Mesenchymal stem cell (in vitro differentiated cells and primary cell): Measurements from ENCODE around the gene ZFHX3.

ENCODE experiments used
- DNase-seq: peaks from one replicate; pipeline ENCODE4 v3.0.0-alpha.2; 2013
- H2AFZ ChIP-seq: one replicate; pipeline ENCODE4 v1.6.1; 2013; ENCODE audit warnings: low read depth, mild to moderate bottlenecking, control low read depth, inconsistent platforms, low read length, moderate library complexity
- H2AK5ac ChIP-seq: 2 replicates; pipeline ENCODE4 v1.6.1; 2013; ENCODE audit warnings: low read length, moderate library complexity, mild to moderate bottlenecking, inconsistent platforms; ENCODE audit not compliant: severe bottlenecking
- H2BK120ac ChIP-seq: one replicate; pipeline ENCODE4 v1.6.1; 2013; ENCODE audit warnings: low read depth, mild to moderate bottlenecking, inconsistent platforms, low read length, moderate library complexity
- H2BK12ac ChIP-seq, 2 experiments: one replicate each; pipeline ENCODE4 v1.6.1; 2013; ENCODE audit warnings: inconsistent platforms in 2 of 2, low read length in 2 of 2, mild to moderate bottlenecking in 2 of 2, moderate library complexity in 2 of 2, control low read depth in 1 of 2
- H2BK15ac ChIP-seq: one replicate; pipeline ENCODE4 v1.6.1; 2013; ENCODE audit warnings: mild to moderate bottlenecking, low read depth, inconsistent platforms; ENCODE audit not compliant: poor library complexity, severe bottlenecking
- H2BK5ac ChIP-seq: 2 replicates; pipeline ENCODE4 v1.6.1; 2013; ENCODE audit warnings: low read depth, mild to moderate bottlenecking, low read length, control low read depth, inconsistent platforms; ENCODE audit not compliant: poor library complexity, severe bottlenecking
- H3K14ac ChIP-seq, 2 experiments: one replicate each; pipeline ENCODE4 v1.6.1; 2013; ENCODE audit warnings: inconsistent platforms in 2 of 2, low read length in 2 of 2, control low read depth in 1 of 2, mild to moderate bottlenecking in 1 of 2, moderate library complexity in 1 of 2
- H3K18ac ChIP-seq, 2 experiments: one replicate each; pipeline ENCODE4 v1.6.1; 2013; ENCODE audit warnings: inconsistent platforms in 2 of 2, low read length in 2 of 2, control low read depth in 1 of 2, low read depth in 1 of 2, mild to moderate bottlenecking in 1 of 2
- H3K23ac ChIP-seq, 2 experiments: one replicate each; pipeline ENCODE4 v1.6.1; 2013; ENCODE audit warnings: inconsistent platforms in 2 of 2, low read length in 2 of 2, mild to moderate bottlenecking in 2 of 2, moderate library complexity in 2 of 2, control low read depth in 1 of 2
- H3K27ac ChIP-seq: 2 replicates; pipeline ENCODE4 v1.5.1; 2013; ENCODE audit warnings: mild to moderate bottlenecking, moderate library complexity, low read length, control low read depth, inconsistent platforms; ENCODE audit not compliant: poor library complexity, severe bottlenecking
- H3K27me3 ChIP-seq, 2 experiments: 2 replicates each; pipeline versions ENCODE4 v1.6.1 to v1.7.0; 2013; ENCODE audit warnings: low read length in 2 of 2, mild to moderate bottlenecking in 2 of 2, moderate library complexity in 2 of 2, control low read depth in 1 of 2, inconsistent platforms in 1 of 2; ENCODE audit not compliant: control insufficient read depth in 1 of 2, insufficient read depth in 1 of 2
- H3K36me3 ChIP-seq, 2 experiments: 2 replicates each; pipeline versions ENCODE4 v1.6.1 to v1.7.0; 2013; ENCODE audit warnings: low read length in 2 of 2, control low read depth in 1 of 2, inconsistent platforms in 1 of 2, low read depth in 1 of 2, mild to moderate bottlenecking in 1 of 2; ENCODE audit not compliant: insufficient read depth in 2 of 2, control insufficient read depth in 1 of 2
- H3K4ac ChIP-seq, 2 experiments: one replicate each; pipeline ENCODE4 v1.6.1; 2013; ENCODE audit warnings: inconsistent platforms in 2 of 2, low read length in 2 of 2, mild to moderate bottlenecking in 2 of 2, moderate library complexity in 2 of 2, control low read depth in 1 of 2, low read depth in 1 of 2
- H3K4me1 ChIP-seq: 2 replicates; pipeline ENCODE4 v1.6.1; 2013; ENCODE audit warnings: low read depth, low read length, control low read depth; ENCODE audit not compliant: control insufficient read depth, insufficient read depth
- H3K4me2 ChIP-seq: 2 replicates; pipeline ENCODE4 v1.6.1; 2013; ENCODE audit warnings: low read length, mild to moderate bottlenecking, inconsistent platforms; ENCODE audit not compliant: poor library complexity, severe bottlenecking
- H3K4me3 ChIP-seq, 2 experiments: 2 replicates each; pipeline versions ENCODE4 v1.5.1 to v1.7.0; 2013; ENCODE audit warnings: low read length in 2 of 2, mild to moderate bottlenecking in 2 of 2, control low read depth in 1 of 2, low read depth in 1 of 2; ENCODE audit not compliant: insufficient read depth in 1 of 2
- H3K79me1 ChIP-seq: replicated peaks from 2 replicates; pipeline ENCODE4 v1.6.1; 2013; ENCODE audit warnings: mild to moderate bottlenecking, control low read depth, low read length, inconsistent platforms; ENCODE audit not compliant: poor library complexity, severe bottlenecking
- H3K9ac ChIP-seq: 2 replicates; pipeline ENCODE4 v1.7.0; 2013; ENCODE audit warnings: mild to moderate bottlenecking, low read length, moderate library complexity
- H3K9me3 ChIP-seq: 2 replicates; pipeline ENCODE4 v1.7.0; 2013; ENCODE audit warnings: mild to moderate bottlenecking, low read length; ENCODE audit not compliant: control insufficient read depth
- H4K8ac ChIP-seq: one replicate; pipeline ENCODE4 v1.6.1; 2013; ENCODE audit warnings: inconsistent platforms, mild to moderate bottlenecking, low read length, moderate library complexity
- H4K91ac ChIP-seq: one replicate; pipeline ENCODE4 v1.6.1; 2013; ENCODE audit warnings: mild to moderate bottlenecking, low read length, inconsistent platforms
- WGBS: methylation state at CpG from one replicate; pipeline ENCODE4 v1.1.7; 2013; ENCODE audit warnings: mixed read lengths; 5-methylcytosine and 5-hydroxymethylcytosine counted together

ZFHX3 gene

DNA sequence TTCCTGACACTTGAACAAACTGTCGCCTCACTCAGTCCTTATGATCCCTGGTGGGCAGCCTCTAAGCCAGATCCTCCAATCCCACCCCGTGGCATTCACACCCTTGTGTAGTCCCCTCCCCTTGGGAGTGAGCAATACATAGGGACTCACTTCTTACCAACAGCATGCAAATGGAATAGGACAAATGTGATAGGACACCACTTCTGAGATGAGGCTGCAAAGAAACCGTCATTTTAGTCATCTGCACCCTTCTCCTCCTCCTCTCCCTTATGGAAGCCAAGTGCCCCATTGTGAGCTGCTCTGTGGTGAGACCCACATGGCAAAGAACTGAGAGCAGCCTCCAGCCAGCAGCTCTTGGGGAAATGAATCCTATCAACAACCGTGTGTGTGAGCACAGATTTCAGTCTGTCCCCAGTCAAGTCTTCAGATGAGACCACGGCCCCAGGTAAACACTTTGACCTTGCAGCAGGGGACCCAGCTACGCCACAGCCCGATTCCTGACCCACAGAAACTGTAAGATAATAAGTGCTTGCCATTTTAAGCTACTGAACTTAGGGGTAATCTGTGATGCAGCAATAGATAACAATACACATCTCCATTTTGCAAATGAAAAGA lies 46.9 kb downstream of the ZFHX3 start:
- Histone ChIP-seq H3K27me3 (no peaks in the 10 kb centered on the region), H4K8ac (no peak overlapping the region), H3K4me3 (peak overlapping the region in 1 of 2 experiments; percentile 66), H3K23ac (no peak overlapping the region), H3K36me3 (no peaks in the 10 kb centered on the region), H2AFZ (no peak overlapping the region), H3K9me3 (peaks cover 5% of the 10 kb centered on the region), H3K9ac (peak overlapping the region; percentile 50), H2BK120ac (no peak overlapping the region), H3K79me1 (peaks cover 28% of the 10 kb centered on the region), H2BK5ac (no peak overlapping the region), H2AK5ac (no peak overlapping the region), H3K4me1 (peaks cover 2% of the 10 kb centered on the region), H2BK12ac (no peak overlapping the region), H3K18ac (no peak overlapping the region), H3K14ac (no peak overlapping the region), H3K27ac (no peak overlapping the region), H4K91ac (no peak overlapping the region), H3K4ac (no peak overlapping the region), H2BK15ac (no peak overlapping the region), H3K4me2 (no peak overlapping the region)
- no peak for DNase-seq
- 98% methylated on average over 5 of the region's 7 CpGs for WGBS

DNA sequence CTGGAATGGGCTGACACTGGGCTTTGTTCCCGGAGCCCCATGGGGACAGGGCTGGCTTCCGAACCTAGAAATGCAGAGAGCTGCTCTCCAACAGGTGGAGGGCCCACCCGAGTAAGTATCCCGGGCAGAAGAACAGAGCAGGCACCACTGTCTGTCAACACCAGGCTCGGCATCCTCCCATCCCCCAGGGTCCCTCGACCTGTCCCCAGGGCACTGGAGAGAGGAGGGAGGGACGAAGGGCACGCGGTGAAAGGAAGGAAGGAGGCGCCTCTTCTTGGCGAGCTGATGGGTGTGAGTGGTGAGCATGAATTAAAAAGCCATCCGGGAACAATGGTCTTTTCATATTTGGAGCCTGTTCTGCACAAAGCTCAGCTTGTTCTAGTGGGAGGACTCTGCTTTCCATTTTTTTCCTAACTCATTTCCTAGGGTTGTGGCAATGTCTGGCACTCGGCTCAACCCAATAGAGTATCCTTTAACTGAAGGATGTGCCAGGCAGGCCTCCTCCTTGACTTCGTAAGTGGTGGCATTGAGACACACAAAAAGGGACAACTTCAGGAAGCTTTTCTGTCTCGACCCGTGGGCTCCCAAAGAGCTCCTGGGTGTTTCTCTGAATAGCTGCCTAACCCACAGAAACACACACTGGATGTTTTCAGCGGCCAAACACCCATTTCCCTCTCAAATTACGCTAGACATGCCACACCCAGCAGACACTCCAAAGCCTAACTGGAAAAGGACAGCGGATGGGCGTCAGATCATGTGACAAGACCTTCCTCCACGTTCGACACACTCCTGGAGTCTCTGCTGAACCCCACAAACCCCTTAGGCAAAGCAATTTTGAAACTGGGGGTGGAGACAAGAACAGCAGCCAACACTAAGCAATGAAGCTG lies 47.7 kb downstream of the ZFHX3 start:
- WGBS = 85% methylated on average over 21 of the region's 22 CpGs
- H3K36me3 ChIP-seq = no peaks in the 10 kb centered on the region
- no peak overlapping the region for H4K8ac ChIP-seq
- no peak overlapping the region for H2BK5ac ChIP-seq
- H3K18ac ChIP-seq = no peak overlapping the region
- no peak for DNase-seq
- H3K9me3 ChIP-seq = peaks cover 5% of the 10 kb centered on the region
- no peak overlapping the region for H3K4me2 ChIP-seq
- H3K79me1 ChIP-seq = peaks cover 34% of the 10 kb centered on the region
- H2AK5ac ChIP-seq = no peak overlapping the region
- peak overlapping the region; percentile 50 for H3K9ac ChIP-seq
- peak overlapping the region in 1 of 2 experiments; percentile 66 for H3K4me3 ChIP-seq
- H2BK12ac ChIP-seq = no peak overlapping the region
- no peak overlapping the region for H3K4ac ChIP-seq
- H3K4me1 ChIP-seq = peaks cover 2% of the 10 kb centered on the region
- H2BK120ac ChIP-seq = no peak overlapping the region
- no peak overlapping the region for H3K14ac ChIP-seq
- no peak overlapping the region for H2AFZ ChIP-seq
- no peak overlapping the region for H2BK15ac ChIP-seq
- no peak overlapping the region for H4K91ac ChIP-seq
- no peaks in the 10 kb centered on the region for H3K27me3 ChIP-seq
- H3K27ac ChIP-seq = no peak overlapping the region
- H3K23ac ChIP-seq = no peak overlapping the region

DNA sequence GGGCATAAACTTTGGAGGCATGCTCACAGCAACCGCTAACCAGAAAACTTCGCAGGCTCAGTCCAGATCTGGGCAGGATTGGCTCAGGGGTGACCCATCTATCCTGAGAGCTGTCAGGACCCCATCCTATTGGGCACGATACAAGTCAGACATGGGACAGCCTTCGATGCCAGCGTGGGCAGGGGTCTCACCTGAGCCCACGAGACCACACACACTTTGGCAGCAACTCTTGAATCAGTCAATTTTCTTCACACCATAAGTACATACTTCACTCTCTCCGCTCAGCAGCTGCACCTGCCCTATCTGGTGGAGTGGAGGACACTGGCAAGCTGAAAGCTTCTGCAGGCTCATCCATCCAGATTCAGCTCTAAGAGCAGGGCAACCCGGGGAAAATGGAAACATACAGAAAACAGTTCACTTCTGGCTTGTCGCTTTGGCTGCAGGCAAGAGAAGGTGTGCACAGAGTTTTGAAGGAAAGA lies 48.3 kb downstream of the ZFHX3 start:
- no peak overlapping the region for H2BK5ac ChIP-seq
- H3K36me3 ChIP-seq = no peaks in the 10 kb centered on the region
- H3K27ac ChIP-seq = no peak overlapping the region
- DNase-seq = no peak
- H2BK12ac ChIP-seq = no peak overlapping the region
- H2AK5ac ChIP-seq = no peak overlapping the region
- no peak overlapping the region for H4K8ac ChIP-seq
- H4K91ac ChIP-seq = no peak overlapping the region
- H2AFZ ChIP-seq = no peak overlapping the region
- no peak overlapping the region for H2BK15ac ChIP-seq
- H3K4me3 ChIP-seq = peak overlapping the region in 1 of 2 experiments; percentile 66
- H3K23ac ChIP-seq = no peak overlapping the region
- H2BK120ac ChIP-seq = no peak overlapping the region
- peaks cover 2% of the 10 kb centered on the region for H3K4me1 ChIP-seq
- H3K4me2 ChIP-seq = no peak overlapping the region
- no peaks in the 10 kb centered on the region for H3K27me3 ChIP-seq
- no peak overlapping the region for H3K4ac ChIP-seq
- H3K9me3 ChIP-seq = peaks cover 5% of the 10 kb centered on the region
- no peak overlapping the region for H3K14ac ChIP-seq
- peaks cover 38% of the 10 kb centered on the region for H3K79me1 ChIP-seq
- H3K18ac ChIP-seq = no peak overlapping the region
- H3K9ac ChIP-seq = no peak overlapping the region
- 97% methylated on average over 9 of the region's 9 CpGs for WGBS

DNA sequence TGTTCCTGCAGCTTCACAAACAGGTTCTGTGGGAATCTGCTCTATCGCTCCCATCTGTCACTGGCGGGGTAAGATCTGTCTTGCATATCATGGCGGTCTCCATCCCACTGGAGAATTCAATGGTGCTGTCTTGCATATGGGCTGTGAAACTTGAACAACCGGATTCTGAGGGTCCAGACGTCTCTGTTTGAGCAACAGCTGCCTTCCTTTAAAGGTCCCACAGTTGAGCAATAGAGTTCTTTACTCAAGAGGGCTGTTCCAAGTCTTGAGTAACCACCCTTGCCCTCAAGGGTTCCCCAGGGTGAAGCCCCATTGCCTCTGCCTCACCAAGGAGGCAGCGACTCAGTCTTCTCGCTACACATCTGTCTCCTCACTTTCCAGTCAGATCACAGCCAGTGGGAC lies 50.8 kb downstream of the ZFHX3 start:
- H2BK5ac ChIP-seq = no peak overlapping the region
- peaks cover 2% of the 10 kb centered on the region for H3K4me1 ChIP-seq
- H3K23ac ChIP-seq = no peak overlapping the region
- peaks cover 47% of the 10 kb centered on the region for H3K79me1 ChIP-seq
- H2BK12ac ChIP-seq = no peak overlapping the region
- no peak overlapping the region for H3K14ac ChIP-seq
- H2BK120ac ChIP-seq = no peak overlapping the region
- no peaks in the 10 kb centered on the region for H3K36me3 ChIP-seq
- H3K4ac ChIP-seq = no peak overlapping the region
- DNase-seq = peak; percentile 73
- H4K8ac ChIP-seq = no peak overlapping the region
- WGBS = 90% methylated on average over 7 of the region's 7 CpGs
- H3K27me3 ChIP-seq = no peaks in the 10 kb centered on the region
- H3K4me3 ChIP-seq = no peak overlapping the region
- H2AFZ ChIP-seq = no peak overlapping the region
- no peak overlapping the region for H3K27ac ChIP-seq
- H3K4me2 ChIP-seq = no peak overlapping the region
- H2AK5ac ChIP-seq = no peak overlapping the region
- peaks cover 5% of the 10 kb centered on the region for H3K9me3 ChIP-seq
- H3K9ac ChIP-seq = no peak overlapping the region
- H3K18ac ChIP-seq = no peak overlapping the region
- H4K91ac ChIP-seq = no peak overlapping the region
- H2BK15ac ChIP-seq = no peak overlapping the region
